SK-N-SH (cell line): ENCODE data around the gene TPP2.

Experiments used
- EP300 ChIP-seq, 2 experiments: IDR thresholded peaks; 2 replicates each; pipeline versions ENCODE4 v1.4.0 to v1.6.1; 2012; ENCODE audit warnings: borderline replicate concordance in 1 of 2, low read depth in 1 of 2, low read length in 1 of 2
- GABPA ChIP-seq: IDR thresholded peaks from 2 replicates; pipeline ENCODE4 v1.4.0; 2012; ENCODE audit warnings: low read depth, mild to moderate bottlenecking
- MAX ChIP-seq: IDR thresholded peaks from 2 replicates; pipeline ENCODE4 v1.4.0; 2012; ENCODE audit warnings: low read depth
- NFIC ChIP-seq: IDR thresholded peaks from 2 replicates; pipeline ENCODE4 v1.4.0; 2012; ENCODE audit warnings: borderline replicate concordance
- POLR2AphosphoS5 ChIP-seq: IDR thresholded peaks from 2 replicates; pipeline ENCODE4 v1.6.1; 2012; ENCODE audit warnings: low read depth, low read length
- RAD21 ChIP-seq: IDR thresholded peaks from 2 replicates; pipeline ENCODE4 v1.6.1; 2012; ENCODE audit warnings: mild to moderate bottlenecking, low read length
- TAF1 ChIP-seq: IDR thresholded peaks from 2 replicates; pipeline ENCODE4 v1.6.1; 2012; ENCODE audit warnings: low read depth, mild to moderate bottlenecking, low read length, moderate library complexity, borderline replicate concordance
- YY1 ChIP-seq: IDR thresholded peaks from 2 replicates; pipeline ENCODE4 v1.4.0; 2012; ENCODE audit warnings: low read depth, mild to moderate bottlenecking
- TF ChIP-seq, protein P1 (sequence below): fragments of 200-600 bp; sonication (generic); IDR thresholded peaks from 2 replicates; pipeline ENCODE4 v1.6.1; 2017; ENCODE audit warnings: antibody characterized with exemption, mild to moderate bottlenecking, moderate library complexity
- TF ChIP-seq, protein P2 (sequence below): IDR thresholded peaks from 2 replicates; pipeline ENCODE4; 2012

DNA sequence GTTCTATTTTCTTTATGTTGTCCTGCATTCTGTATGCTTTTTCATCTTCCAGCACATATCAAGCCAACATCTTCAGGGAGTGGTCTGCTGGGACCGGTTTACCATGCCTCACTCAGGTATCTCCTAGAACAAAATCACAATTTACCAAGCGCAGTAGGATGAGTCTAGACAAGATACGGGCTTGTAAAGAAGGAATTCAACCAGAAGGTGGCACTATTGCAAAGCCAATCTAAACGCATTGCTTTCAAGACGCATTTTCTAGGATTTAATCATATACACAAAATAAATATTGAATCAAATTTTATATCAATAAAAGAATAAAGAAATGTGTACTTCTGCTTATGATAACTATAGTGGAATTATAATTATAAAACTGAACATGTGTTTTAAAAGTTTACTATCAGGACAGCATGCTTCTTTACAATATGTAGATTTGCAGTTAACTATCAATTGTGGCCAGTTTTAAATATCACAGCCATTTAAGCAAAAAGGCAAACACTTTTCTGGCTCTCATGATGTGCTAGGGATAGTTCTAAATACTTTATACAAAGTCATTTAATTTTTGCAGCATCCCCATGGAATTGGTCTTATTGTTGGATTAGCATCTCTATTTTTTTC, 16.1 kb upstream of the TPP2 start:
- TF ChIP-seq NFIC (no peak), GABPA (no peak), YY1 (no peak), TAF1 (no peak), RAD21 (peak; percentile 92), POLR2AphosphoS5 (no peak), EP300 (IDR thresholded peaks at IDR 0.05; ENCODE audit: borderline replicate concordance in 1 of 2, low read depth in 1 of 2, low read length in 1 of 2) (no peak), MAX (no peak)
- TF ChIP-seq, protein P1, sequence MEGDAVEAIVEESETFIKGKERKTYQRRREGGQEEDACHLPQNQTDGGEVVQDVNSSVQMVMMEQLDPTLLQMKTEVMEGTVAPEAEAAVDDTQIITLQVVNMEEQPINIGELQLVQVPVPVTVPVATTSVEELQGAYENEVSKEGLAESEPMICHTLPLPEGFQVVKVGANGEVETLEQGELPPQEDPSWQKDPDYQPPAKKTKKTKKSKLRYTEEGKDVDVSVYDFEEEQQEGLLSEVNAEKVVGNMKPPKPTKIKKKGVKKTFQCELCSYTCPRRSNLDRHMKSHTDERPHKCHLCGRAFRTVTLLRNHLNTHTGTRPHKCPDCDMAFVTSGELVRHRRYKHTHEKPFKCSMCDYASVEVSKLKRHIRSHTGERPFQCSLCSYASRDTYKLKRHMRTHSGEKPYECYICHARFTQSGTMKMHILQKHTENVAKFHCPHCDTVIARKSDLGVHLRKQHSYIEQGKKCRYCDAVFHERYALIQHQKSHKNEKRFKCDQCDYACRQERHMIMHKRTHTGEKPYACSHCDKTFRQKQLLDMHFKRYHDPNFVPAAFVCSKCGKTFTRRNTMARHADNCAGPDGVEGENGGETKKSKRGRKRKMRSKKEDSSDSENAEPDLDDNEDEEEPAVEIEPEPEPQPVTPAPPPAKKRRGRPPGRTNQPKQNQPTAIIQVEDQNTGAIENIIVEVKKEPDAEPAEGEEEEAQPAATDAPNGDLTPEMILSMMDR, result peak; percentile 84
- TF ChIP-seq, protein P2, sequence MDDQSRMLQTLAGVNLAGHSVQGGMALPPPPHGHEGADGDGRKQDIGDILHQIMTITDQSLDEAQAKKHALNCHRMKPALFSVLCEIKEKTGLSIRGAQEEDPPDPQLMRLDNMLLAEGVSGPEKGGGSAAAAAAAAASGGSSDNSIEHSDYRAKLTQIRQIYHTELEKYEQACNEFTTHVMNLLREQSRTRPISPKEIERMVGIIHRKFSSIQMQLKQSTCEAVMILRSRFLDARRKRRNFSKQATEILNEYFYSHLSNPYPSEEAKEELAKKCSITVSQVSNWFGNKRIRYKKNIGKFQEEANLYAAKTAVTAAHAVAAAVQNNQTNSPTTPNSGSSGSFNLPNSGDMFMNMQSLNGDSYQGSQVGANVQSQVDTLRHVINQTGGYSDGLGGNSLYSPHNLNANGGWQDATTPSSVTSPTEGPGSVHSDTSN, result no peak
